H9 (cell line): ENCODE results near the gene CCDC127. TPM values are rescaled to one million over a fixed set of nuclear protein-coding genes. Genes with fewer than 3 reads are reported as not detected.
"Not testable (repeated sequence)": the region's sequence is repeated elsewhere in the genome, so short reads cannot be mapped to it uniquely, and the experiment has no call there.

ENCODE experiments used
- DNase-seq: peaks from one replicate; pipeline ENCODE4 v3.0.0-alpha.2; 2017
- H2AFZ ChIP-seq: one replicate; pipeline ENCODE4 v1.6.1; 2013; ENCODE audit warnings: mild to moderate bottlenecking, low read length, control low read depth, moderate library complexity
- H2AK5ac ChIP-seq: 2 replicates; pipeline ENCODE4 v1.6.1; 2013; ENCODE audit warnings: low read length, control low read depth, mixed read lengths; ENCODE audit not compliant: insufficient read length
- H2BK120ac ChIP-seq: one replicate; pipeline ENCODE4 v1.6.1; 2013; ENCODE audit warnings: low read depth, mild to moderate bottlenecking, low read length, control low read depth, inconsistent platforms; ENCODE audit not compliant: poor library complexity, severe bottlenecking
- H2BK12ac ChIP-seq: 2 replicates; pipeline ENCODE4 v1.6.1; 2013; ENCODE audit warnings: low read length, control low read depth, mixed read lengths, low read depth; ENCODE audit not compliant: insufficient read length
- H2BK15ac ChIP-seq: 2 replicates; pipeline ENCODE4 v1.6.1; 2013; ENCODE audit warnings: low read depth, low read length, control low read depth
- H2BK20ac ChIP-seq: one replicate; pipeline ENCODE4 v1.6.1; 2013; ENCODE audit warnings: low read depth, mild to moderate bottlenecking, low read length, control low read depth, inconsistent platforms; ENCODE audit not compliant: poor library complexity, severe bottlenecking
- H2BK5ac ChIP-seq: 2 replicates; pipeline ENCODE4 v1.6.1; 2013; ENCODE audit warnings: low read length, control low read depth, mixed read lengths; ENCODE audit not compliant: insufficient read length
- H3K14ac ChIP-seq: 2 replicates; pipeline ENCODE4 v1.6.1; 2013; ENCODE audit warnings: low read length, control low read depth; ENCODE audit not compliant: insufficient read depth
- H3K18ac ChIP-seq: 2 replicates; pipeline ENCODE4 v1.6.1; 2013; ENCODE audit warnings: low read depth, mild to moderate bottlenecking, mixed read lengths, low read length, control low read depth; ENCODE audit not compliant: insufficient read length
- H3K23ac ChIP-seq: 2 replicates; pipeline ENCODE4 v1.6.1; 2013; ENCODE audit warnings: low read length, control low read depth, mixed read lengths, low read depth; ENCODE audit not compliant: insufficient read length
- H3K23me2 ChIP-seq: 2 replicates; pipeline ENCODE4 v1.6.1; 2013; ENCODE audit warnings: low read depth, mild to moderate bottlenecking, mixed read lengths, low read length, control low read depth; ENCODE audit not compliant: insufficient read length, poor library complexity, severe bottlenecking
- H3K27ac ChIP-seq: 2 replicates; pipeline ENCODE4 v1.5.1; 2013; ENCODE audit warnings: low read length, control low read depth, mixed read lengths, low read depth; ENCODE audit not compliant: insufficient read length
- H3K27me3 ChIP-seq: 2 replicates; pipeline ENCODE4 v1.6.1; 2013; ENCODE audit warnings: low read length, control low read depth, inconsistent platforms; ENCODE audit not compliant: insufficient read depth
- H3K4ac ChIP-seq: 2 replicates; pipeline ENCODE4 v1.6.1; 2013; ENCODE audit warnings: low read depth, mild to moderate bottlenecking, control low read depth, inconsistent platforms, low read length, moderate library complexity
- H3K4me1 ChIP-seq: 2 replicates; pipeline ENCODE4 v1.6.1; 2013; ENCODE audit warnings: low read length, control low read depth, inconsistent platforms; ENCODE audit not compliant: insufficient read depth
- H3K4me2 ChIP-seq: 2 replicates; pipeline ENCODE4 v1.6.1; 2013; ENCODE audit warnings: low read length, control low read depth, mixed read lengths; ENCODE audit not compliant: insufficient read length, insufficient read depth
- H3K56ac ChIP-seq: 2 replicates; pipeline ENCODE4 v1.6.1; 2013; ENCODE audit warnings: low read depth, mild to moderate bottlenecking, mixed read lengths, low read length, control low read depth; ENCODE audit not compliant: insufficient read length
- H3K79me1 ChIP-seq: 2 replicates; pipeline ENCODE4 v1.6.1; 2013; ENCODE audit warnings: low read depth, mild to moderate bottlenecking, moderate library complexity, low read length, control low read depth, inconsistent platforms; ENCODE audit not compliant: insufficient read depth, poor library complexity, severe bottlenecking
- H3K79me2 ChIP-seq: 2 replicates; pipeline ENCODE4 v1.6.1; 2013; ENCODE audit warnings: low read length, control low read depth, inconsistent platforms; ENCODE audit not compliant: insufficient read depth
- H3K9ac ChIP-seq: 2 replicates; pipeline ENCODE4 v1.6.1; 2013; ENCODE audit warnings: low read length, control low read depth, mixed read lengths; ENCODE audit not compliant: insufficient read length; ENCODE audit errors: extremely low read depth
- H3K9me3 ChIP-seq: one replicate; pipeline ENCODE4 v1.6.1; 2013; ENCODE audit warnings: low read depth, low read length, inconsistent platforms; ENCODE audit not compliant: control insufficient read depth
- H3T11ph ChIP-seq: one replicate; pipeline ENCODE4 v1.6.1; 2013; ENCODE audit warnings: mild to moderate bottlenecking, low read length, control low read depth, inconsistent platforms
- H4K20me1 ChIP-seq: one replicate; pipeline ENCODE4 v1.6.1; 2013; ENCODE audit not compliant: control insufficient read depth, insufficient read length, insufficient read depth
- H4K5ac ChIP-seq: 2 replicates; pipeline ENCODE4 v1.6.1; 2013; ENCODE audit warnings: low read depth, mild to moderate bottlenecking, mixed read lengths, low read length, control low read depth; ENCODE audit not compliant: insufficient read length
- H4K8ac ChIP-seq: replicated peaks from 2 replicates; pipeline ENCODE4 v1.6.1; 2013; ENCODE audit warnings: low read length, control low read depth, mixed read lengths, low read depth; ENCODE audit not compliant: insufficient read length
- H4K91ac ChIP-seq: 2 replicates; pipeline ENCODE4 v1.6.1; 2013; ENCODE audit warnings: low read depth, mild to moderate bottlenecking, moderate library complexity, mixed read lengths, low read length, control low read depth; ENCODE audit not compliant: insufficient read length
- H3K27ac Mint-ChIP-seq, 3 experiments: 2 replicates in 2 of 3; 3 replicates in 1 of 3; pipeline ENCODE4 v1.8.0; 2020 to 2021; ENCODE audit warnings: mixed read lengths in 3 of 3, mild to moderate bottlenecking in 1 of 3, moderate library complexity in 1 of 3
- H3K27me3 Mint-ChIP-seq: 2 replicates; pipeline ENCODE4 v1.8.0; 2021; ENCODE audit warnings: low read depth, mild to moderate bottlenecking, moderate library complexity, mixed read lengths
- H3K36me3 Mint-ChIP-seq, 3 experiments: 2 replicates in 2 of 3; 3 replicates in 1 of 3; pipeline ENCODE4 v1.8.0; 2020 to 2021; ENCODE audit warnings: low read depth in 3 of 3, mixed read lengths in 3 of 3; ENCODE audit not compliant: insufficient read depth in 1 of 3
- H3K4me1 Mint-ChIP-seq, 2 experiments: 2 replicates each; pipeline ENCODE4 v1.8.0; 2020; ENCODE audit warnings: mixed read lengths in 2 of 2
- H3K4me3 Mint-ChIP-seq, 2 experiments: 2 replicates in 1 of 2; 3 replicates in 1 of 2; pipeline ENCODE4 v1.8.0; 2020 to 2021; ENCODE audit warnings: mild to moderate bottlenecking in 2 of 2, mixed read lengths in 2 of 2, moderate library complexity in 1 of 2
- H3K9me3 Mint-ChIP-seq, 2 experiments: 2 replicates in 1 of 2; 3 replicates in 1 of 2; pipeline ENCODE4 v1.8.0; 2020; ENCODE audit warnings: mild to moderate bottlenecking in 2 of 2, mixed read lengths in 2 of 2, moderate library complexity in 1 of 2
- WGBS: extraction: QIAGEN DNeasy Blood & Tissue Kit; methylation state at CpG from one replicate; pipeline ENCODE4 v1.1.7; 2013; ENCODE audit warnings: missing lambda C conversion rate, low lambda C conversion rate, mixed read lengths; ENCODE audit not compliant: insufficient read length; ENCODE audit errors: extremely low coverage; 5-methylcytosine and 5-hydroxymethylcytosine counted together
- total RNA-seq: library from RNA; stranded (reverse); gene quantifications from 2 replicates; pipeline ENCODE4 v1.2.1, GENCODE V29; 2021
- TF ChIP-seq, protein P1 (sequence below): fragments of 200-600 bp; sonication (generic); conservative IDR thresholded peaks from 3 replicates; pipeline ENCODE4 v1.8.0; 2021; ENCODE audit warnings: antibody characterized with exemption, mild to moderate bottlenecking

Gene CCDC127
- total RNA-seq, 1 experiment from 2014 or later: 9.0 TPM

- no peak overlapping the region for H3K18ac ChIP-seq
- H2BK5ac ChIP-seq: no peak overlapping the region
- no peaks in the 10 kb centered on the region for H3K27me3 Mint-ChIP-seq
- no peak overlapping the region for H3K14ac ChIP-seq
- H3K56ac ChIP-seq: no peak overlapping the region
- H3K9ac ChIP-seq: no peak overlapping the region
- no peaks in the 10 kb centered on the region for H3K23me2 ChIP-seq
- H3T11ph ChIP-seq: no peak overlapping the region
- H3K4me1 Mint-ChIP-seq: no peaks in the 10 kb centered on the region
- no peaks in the 10 kb centered on the region for H3K79me2 ChIP-seq
- no peak overlapping the region for H3K27ac ChIP-seq
- no peak overlapping the region for H2AK5ac ChIP-seq
- TF ChIP-seq, protein P1, sequence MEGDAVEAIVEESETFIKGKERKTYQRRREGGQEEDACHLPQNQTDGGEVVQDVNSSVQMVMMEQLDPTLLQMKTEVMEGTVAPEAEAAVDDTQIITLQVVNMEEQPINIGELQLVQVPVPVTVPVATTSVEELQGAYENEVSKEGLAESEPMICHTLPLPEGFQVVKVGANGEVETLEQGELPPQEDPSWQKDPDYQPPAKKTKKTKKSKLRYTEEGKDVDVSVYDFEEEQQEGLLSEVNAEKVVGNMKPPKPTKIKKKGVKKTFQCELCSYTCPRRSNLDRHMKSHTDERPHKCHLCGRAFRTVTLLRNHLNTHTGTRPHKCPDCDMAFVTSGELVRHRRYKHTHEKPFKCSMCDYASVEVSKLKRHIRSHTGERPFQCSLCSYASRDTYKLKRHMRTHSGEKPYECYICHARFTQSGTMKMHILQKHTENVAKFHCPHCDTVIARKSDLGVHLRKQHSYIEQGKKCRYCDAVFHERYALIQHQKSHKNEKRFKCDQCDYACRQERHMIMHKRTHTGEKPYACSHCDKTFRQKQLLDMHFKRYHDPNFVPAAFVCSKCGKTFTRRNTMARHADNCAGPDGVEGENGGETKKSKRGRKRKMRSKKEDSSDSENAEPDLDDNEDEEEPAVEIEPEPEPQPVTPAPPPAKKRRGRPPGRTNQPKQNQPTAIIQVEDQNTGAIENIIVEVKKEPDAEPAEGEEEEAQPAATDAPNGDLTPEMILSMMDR: no peak
- no CpG with 5 or more reads among the region's 10 CpGs for WGBS
- peaks cover 5% of the 10 kb centered on the region for H3K9me3 ChIP-seq
- H2BK15ac ChIP-seq: no peak overlapping the region
- no peak overlapping the region for H4K5ac ChIP-seq
- no peak overlapping the region for H3K27ac Mint-ChIP-seq
- H3K36me3 Mint-ChIP-seq: peaks cover 72 to 83% (median 76%) of the 10 kb centered on the region in 3 experiments
- H2BK12ac ChIP-seq: no peak overlapping the region
- H2AFZ ChIP-seq: no peak overlapping the region
- H3K79me1 ChIP-seq: no peaks in the 10 kb centered on the region
- no peak overlapping the region for H3K4me3 Mint-ChIP-seq
- H3K4ac ChIP-seq: no peak overlapping the region
- no peak overlapping the region for H2BK20ac ChIP-seq
- no peaks in the 10 kb centered on the region for H4K20me1 ChIP-seq
- peaks cover 14 to 20% of the 10 kb centered on the region in 2 experiments; a peak in 4 of 5 replicates for H3K9me3 Mint-ChIP-seq
- H3K23ac ChIP-seq: no peak overlapping the region
- no peak overlapping the region for H2BK120ac ChIP-seq
- H3K4me2 ChIP-seq: no peak overlapping the region
- H3K27me3 ChIP-seq: no peaks in the 10 kb centered on the region
- H4K8ac ChIP-seq: no peak overlapping the region
- DNase-seq: no peak
- no peaks in the 10 kb centered on the region for H3K4me1 ChIP-seq
- no peak overlapping the region for H4K91ac ChIP-seq
Observed at GRCh38 chr5:252546-252945, 34.6 kb upstream of the CCDC127 start.

DNA sequence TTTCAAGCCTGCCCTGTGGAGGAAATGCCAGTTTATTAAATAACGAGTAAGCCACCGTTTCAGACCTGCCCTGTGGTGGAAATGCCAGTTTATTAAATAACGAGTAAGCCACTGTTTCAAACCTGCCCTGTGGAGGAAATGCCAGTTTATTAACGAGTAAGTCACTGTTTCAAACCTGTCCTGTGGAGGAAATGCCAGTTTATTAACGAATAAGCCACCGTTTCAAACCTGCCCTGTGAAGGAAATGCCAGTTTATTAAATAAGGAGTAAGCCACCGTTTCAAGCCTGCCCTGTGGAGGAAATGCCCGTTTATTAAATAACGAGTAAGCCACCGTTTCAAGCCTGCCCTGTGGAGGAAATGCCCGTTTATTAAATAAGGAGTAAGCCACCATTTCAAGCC is 34.0 kb upstream of the CCDC127 start:
- not testable (repeated sequence) for H3K9ac ChIP-seq

More for the DNA sequence above, 34.0 kb upstream of the CCDC127 start:
- H3K79me1 ChIP-seq, H3K27me3 ChIP-seq, H2AFZ ChIP-seq, H3K4me3 Mint-ChIP-seq, H3T11ph ChIP-seq, H3K27ac Mint-ChIP-seq, H3K4me1 ChIP-seq, H3K27ac ChIP-seq, H2BK120ac ChIP-seq, H3K56ac ChIP-seq, H4K8ac ChIP-seq, H3K14ac ChIP-seq, H3K18ac ChIP-seq, H4K20me1 ChIP-seq, H4K5ac ChIP-seq, H2AK5ac ChIP-seq, DNase-seq, H3K79me2 ChIP-seq, H3K9me3 ChIP-seq, H3K23ac ChIP-seq, H4K91ac ChIP-seq, H2BK15ac ChIP-seq, H2BK5ac ChIP-seq, H3K4ac ChIP-seq, H3K23me2 ChIP-seq, H3K4me2 ChIP-seq, H3K4me1 Mint-ChIP-seq, H2BK12ac ChIP-seq, H2BK20ac ChIP-seq, H3K27me3 Mint-ChIP-seq: not testable (repeated sequence)
- peaks cover 9 to 14% of the 10 kb centered on the region in 2 experiments; a peak in 4 of 5 replicates for H3K9me3 Mint-ChIP-seq
- H3K36me3 Mint-ChIP-seq: peaks cover 72 to 83% (median 76%) of the 10 kb centered on the region in 3 experiments
- no CpG with 5 or more reads among the region's 11 CpGs for WGBS
